ENCODE data around the gene DPP6. TPM values are rescaled to one million over a fixed set of nuclear protein-coding genes. Genes with fewer than 3 reads are reported as not detected.
A peak's percentile ranks its signal among the peaks of the same experiment; 100 is the strongest.
"Not testable (repeated sequence)": the region's sequence is repeated elsewhere in the genome, so short reads cannot be mapped to it uniquely, and the experiment has no call there.

DPP6 gene
- total RNA-seq, 4 donors from 2014 or later = 0.30 to 11.8 (median 10.7) TPM

GRCh38 chr7:154918266-154918665 lies 866.1 kb downstream of the DPP6 start:
- peaks cover 24% of the 10 kb centered on the region for H3K27me3 ChIP-seq
- no peaks in the 10 kb centered on the region for H3K36me3 ChIP-seq
- no peak for TF ChIP-seq EP300 (IDR thresholded peaks at IDR 0.05)
- TF ChIP-seq POLR2AphosphoS5 (IDR thresholded peaks at IDR 0.05) = no peak
- TF ChIP-seq POLR2A (IDR thresholded peaks at IDR 0.05) = no peak
- TF ChIP-seq CTCF (IDR thresholded peaks at IDR 0.05) = no peak
- H3K27ac ChIP-seq = no peak overlapping the region
- no peaks in the 10 kb centered on the region for H3K9me3 ChIP-seq
- H3K4me3 ChIP-seq = no peak overlapping the region
- 85% methylated on average over 6 of the region's 6 CpGs for WGBS
- peaks cover 15% of the 10 kb centered on the region for H3K4me1 ChIP-seq
- no peak for DNase-seq (ENCODE audit: low spot score in 2 of 2)

- Histone ChIP-seq H3K27ac (no peak overlapping the region), H3K9me3 (no peaks in the 10 kb centered on the region), H3K36me3 (no peaks in the 10 kb centered on the region), H3K4me1 (peaks cover 12% of the 10 kb centered on the region), H3K27me3 (peaks cover 24% of the 10 kb centered on the region), H3K4me3 (no peak overlapping the region)
- WGBS = 74% methylated on average over 6 of the region's 6 CpGs
- peak in 1 of 2 donors; percentile 1 for DNase-seq (ENCODE audit: low spot score in 2 of 2)
- TF ChIP-seq EP300 (IDR thresholded peaks at IDR 0.05) (no peak), CTCF (IDR thresholded peaks at IDR 0.05) (no peak), POLR2A (IDR thresholded peaks at IDR 0.05) (no peak), POLR2AphosphoS5 (IDR thresholded peaks at IDR 0.05) (no peak)
These were observed 866.5 kb downstream of the DPP6 start for GRCh38 chr7:154918741-154919140.

- TF ChIP-seq POLR2AphosphoS5 (IDR thresholded peaks at IDR 0.05) (no peak), CTCF (IDR thresholded peaks at IDR 0.05) (no peak), POLR2A (IDR thresholded peaks at IDR 0.05) (no peak), EP300 (IDR thresholded peaks at IDR 0.05) (no peak)
- H3K9me3 ChIP-seq = no peaks in the 10 kb centered on the region
- H3K4me1 ChIP-seq = peaks cover 3% of the 10 kb centered on the region
- H3K27me3 ChIP-seq = peaks cover 18% of the 10 kb centered on the region
- H3K36me3 ChIP-seq = no peaks in the 10 kb centered on the region
- peak in 1 of 2 donors; percentile 11 for DNase-seq (ENCODE audit: low spot score in 2 of 2)
- H3K4me3 ChIP-seq = no peak overlapping the region
- H3K27ac ChIP-seq = no peak overlapping the region
- 62% methylated on average over 11 of the region's 11 CpGs for WGBS
These were observed 867.4 kb downstream of the DPP6 start for GRCh38 chr7:154919344-154920225.

GRCh38 chr7:154922472-154922871 lies 870.3 kb downstream of the DPP6 start:
- not testable (repeated sequence) for DNase-seq (ENCODE audit: low spot score in 2 of 2); H3K27me3 ChIP-seq; H3K4me3 ChIP-seq; H3K9me3 ChIP-seq; H3K27ac ChIP-seq; H3K36me3 ChIP-seq; H3K4me1 ChIP-seq
- WGBS = 71% methylated on average over 2 of the region's 2 CpGs

- TF ChIP-seq POLR2AphosphoS5 (IDR thresholded peaks at IDR 0.05) (no peak), CTCF (IDR thresholded peaks at IDR 0.05) (peak; percentile 42 to 47)
- Histone ChIP-seq H3K27me3 (no peaks in the 10 kb centered on the region), H3K4me3 (peak overlapping the region; percentile 62), H3K27ac (peak overlapping the region; percentile 84), H3K36me3 (no peaks in the 10 kb centered on the region), H3K4me1 (peaks cover 16% of the 10 kb centered on the region), H3K9me3 (no peaks in the 10 kb centered on the region)
- 2% methylated on average over 5 of the region's 5 CpGs for WGBS
- peak; percentile 84 to 90 for DNase-seq (ENCODE audit: low spot score in 2 of 2)
These were observed 875.5 kb downstream of the DPP6 start for GRCh38 chr7:154927624-154928125.
